ENCODE results near the gene CASP10.

DNA sequence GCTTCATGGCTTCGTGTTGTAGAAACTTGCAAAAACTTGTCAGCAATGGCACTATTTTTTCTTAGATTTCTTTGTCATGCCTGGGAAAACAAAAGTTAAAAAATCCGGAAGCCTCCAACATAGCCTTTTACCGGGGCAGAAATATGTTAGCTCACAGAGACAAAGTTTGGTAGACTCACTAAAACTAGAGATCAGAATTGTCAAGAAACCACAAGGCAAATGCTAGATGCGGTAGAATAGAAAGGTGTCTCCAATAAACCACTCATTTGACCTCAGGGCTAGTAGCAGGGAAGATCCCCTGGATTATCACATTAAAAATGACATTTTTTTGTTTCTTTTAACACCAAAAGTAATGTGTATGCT lies 405 bp downstream of the CASP10 start:
- TF ChIP-seq POLR2A (IDR thresholded peaks at IDR 0.05), result no peak
- TF ChIP-seq, protein P1, sequence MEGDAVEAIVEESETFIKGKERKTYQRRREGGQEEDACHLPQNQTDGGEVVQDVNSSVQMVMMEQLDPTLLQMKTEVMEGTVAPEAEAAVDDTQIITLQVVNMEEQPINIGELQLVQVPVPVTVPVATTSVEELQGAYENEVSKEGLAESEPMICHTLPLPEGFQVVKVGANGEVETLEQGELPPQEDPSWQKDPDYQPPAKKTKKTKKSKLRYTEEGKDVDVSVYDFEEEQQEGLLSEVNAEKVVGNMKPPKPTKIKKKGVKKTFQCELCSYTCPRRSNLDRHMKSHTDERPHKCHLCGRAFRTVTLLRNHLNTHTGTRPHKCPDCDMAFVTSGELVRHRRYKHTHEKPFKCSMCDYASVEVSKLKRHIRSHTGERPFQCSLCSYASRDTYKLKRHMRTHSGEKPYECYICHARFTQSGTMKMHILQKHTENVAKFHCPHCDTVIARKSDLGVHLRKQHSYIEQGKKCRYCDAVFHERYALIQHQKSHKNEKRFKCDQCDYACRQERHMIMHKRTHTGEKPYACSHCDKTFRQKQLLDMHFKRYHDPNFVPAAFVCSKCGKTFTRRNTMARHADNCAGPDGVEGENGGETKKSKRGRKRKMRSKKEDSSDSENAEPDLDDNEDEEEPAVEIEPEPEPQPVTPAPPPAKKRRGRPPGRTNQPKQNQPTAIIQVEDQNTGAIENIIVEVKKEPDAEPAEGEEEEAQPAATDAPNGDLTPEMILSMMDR (IDR thresholded peaks at IDR 0.05), result no peak
- no peak for TF ChIP-seq POLR2AphosphoS5 (IDR thresholded peaks at IDR 0.05)
- no peak for TF ChIP-seq EP300 (IDR thresholded peaks at IDR 0.05)

Data from stomach (tissue), 4 donors.